ENCODE measurements around the gene DNAH1.

DNAH1 gene

GRCh38 chr3:52349611-52350395, 33.7 kb downstream of the DNAH1 start:
- H3K4me3 ChIP-seq (ENCODE audit: low read depth, low read length): no peak overlapping the region
- TF ChIP-seq, protein P1, sequence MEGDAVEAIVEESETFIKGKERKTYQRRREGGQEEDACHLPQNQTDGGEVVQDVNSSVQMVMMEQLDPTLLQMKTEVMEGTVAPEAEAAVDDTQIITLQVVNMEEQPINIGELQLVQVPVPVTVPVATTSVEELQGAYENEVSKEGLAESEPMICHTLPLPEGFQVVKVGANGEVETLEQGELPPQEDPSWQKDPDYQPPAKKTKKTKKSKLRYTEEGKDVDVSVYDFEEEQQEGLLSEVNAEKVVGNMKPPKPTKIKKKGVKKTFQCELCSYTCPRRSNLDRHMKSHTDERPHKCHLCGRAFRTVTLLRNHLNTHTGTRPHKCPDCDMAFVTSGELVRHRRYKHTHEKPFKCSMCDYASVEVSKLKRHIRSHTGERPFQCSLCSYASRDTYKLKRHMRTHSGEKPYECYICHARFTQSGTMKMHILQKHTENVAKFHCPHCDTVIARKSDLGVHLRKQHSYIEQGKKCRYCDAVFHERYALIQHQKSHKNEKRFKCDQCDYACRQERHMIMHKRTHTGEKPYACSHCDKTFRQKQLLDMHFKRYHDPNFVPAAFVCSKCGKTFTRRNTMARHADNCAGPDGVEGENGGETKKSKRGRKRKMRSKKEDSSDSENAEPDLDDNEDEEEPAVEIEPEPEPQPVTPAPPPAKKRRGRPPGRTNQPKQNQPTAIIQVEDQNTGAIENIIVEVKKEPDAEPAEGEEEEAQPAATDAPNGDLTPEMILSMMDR (IDR thresholded peaks at IDR 0.05; ENCODE audit: borderline replicate concordance, insufficient read depth, low read depth, low read length): no peak

DNA sequence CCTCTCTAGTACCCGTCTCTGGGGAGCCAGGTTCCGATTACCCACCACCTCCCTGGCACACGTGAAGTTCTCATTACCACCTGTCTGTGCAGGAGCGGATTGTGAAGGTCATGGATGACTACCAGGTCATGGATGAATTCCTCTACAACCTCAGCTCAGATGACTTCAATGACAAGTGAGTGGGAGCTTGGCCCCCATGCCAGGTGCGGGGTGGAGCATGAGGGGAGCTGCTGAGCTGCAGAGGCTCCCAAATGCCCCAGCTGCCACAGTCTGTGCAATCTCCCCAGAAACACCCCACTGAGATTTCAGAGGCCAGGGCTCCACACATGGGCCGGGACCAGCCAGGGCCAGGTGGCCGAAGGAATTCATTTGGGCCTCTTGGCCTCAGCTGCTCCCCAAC, 34.3 kb downstream of the DNAH1 start:
- TF ChIP-seq, protein P1 (IDR thresholded peaks at IDR 0.05; ENCODE audit: borderline replicate concordance, insufficient read depth, low read depth, low read length): no peak

GRCh38 chr3:52350981-52351761, 35.1 kb downstream of the DNAH1 start:
- H3K4me3 ChIP-seq (ENCODE audit: low read depth, low read length): no peak overlapping the region
- TF ChIP-seq, protein P1 (IDR thresholded peaks at IDR 0.05; ENCODE audit: borderline replicate concordance, insufficient read depth, low read depth, low read length): no peak

More for the DNA sequence above, 34.3 kb downstream of the DNAH1 start:
- no peak overlapping the region for H3K4me3 ChIP-seq (ENCODE audit: low read depth, low read length)

DNA sequence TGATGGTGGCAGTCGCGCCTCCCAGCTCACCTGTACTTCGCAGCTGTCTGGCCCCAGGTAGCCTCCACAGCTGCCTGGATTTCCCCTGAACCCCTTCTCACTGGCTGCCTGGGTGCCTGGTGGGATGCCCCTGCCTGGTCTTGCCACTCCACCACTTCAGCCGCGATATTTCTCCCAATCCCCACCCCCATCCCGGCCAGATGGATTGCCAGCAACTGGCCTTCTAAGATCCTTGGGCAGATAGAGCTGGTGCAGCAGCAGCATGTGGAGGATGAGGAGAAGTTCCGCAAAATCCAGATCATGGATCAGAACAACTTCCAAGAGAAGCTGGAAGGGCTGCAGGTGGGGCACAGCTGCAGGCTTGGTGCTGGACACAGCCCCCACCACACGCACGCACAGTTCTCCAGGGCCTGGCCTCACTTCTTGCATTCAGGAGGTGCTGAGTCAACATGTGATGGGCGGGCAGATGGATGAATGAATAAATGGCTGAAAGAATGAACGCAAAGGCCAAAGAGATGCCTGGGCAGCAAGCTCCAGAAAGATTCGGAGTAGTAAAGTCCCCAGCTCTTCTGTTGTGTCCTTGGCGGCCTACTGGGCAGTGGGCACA, 35.7 kb downstream of the DNAH1 start:
- TF ChIP-seq, protein P1 (IDR thresholded peaks at IDR 0.05; ENCODE audit: borderline replicate concordance, insufficient read depth, low read depth, low read length): no peak
- no peak overlapping the region for H3K4me3 ChIP-seq (ENCODE audit: low read depth, low read length)

- TF ChIP-seq, protein P1 (IDR thresholded peaks at IDR 0.05; ENCODE audit: borderline replicate concordance, insufficient read depth, low read depth, low read length): no peak
- H3K4me3 ChIP-seq (ENCODE audit: low read depth, low read length): no peak overlapping the region
Measured at GRCh38 chr3:52352566-52352965, 36.4 kb downstream of the DNAH1 start.

- H3K4me3 ChIP-seq (ENCODE audit: low read depth, low read length): no peak overlapping the region
- TF ChIP-seq, protein P1 (IDR thresholded peaks at IDR 0.05; ENCODE audit: borderline replicate concordance, insufficient read depth, low read depth, low read length): no peak
Measured at GRCh38 chr3:52353291-52353855, 37.3 kb downstream of the DNAH1 start.
